RWPE2 (cell line): ENCODE measurements around the gene LHFPL4.
A peak's percentile ranks its signal among the peaks of the same experiment; 100 is the strongest.

ENCODE experiments used
- ATAC-seq: fragments of 200-7000 bp; cut with Tn5 transposase; 3 replicates; pipeline ENCODE4 v1.9.1; 2021; ENCODE audit warnings: low read depth
- DNase-seq: peaks from one replicate; pipeline ENCODE4 v3.0.0-alpha.2; 2020; ENCODE audit warnings: low spot score
- H3K27ac ChIP-seq: fragments of 450-650 bp; 2 replicates; pipeline ENCODE4 v1.5.1; 2017; ENCODE audit warnings: mild to moderate bottlenecking; ENCODE audit not compliant: poor library complexity, severe bottlenecking
- H3K27me3 ChIP-seq: fragments of 250-450 bp; sonication (Bioruptor Pico); 2 replicates; pipeline ENCODE4 v1.5.1; 2021; ENCODE audit warnings: mild to moderate bottlenecking, moderate library complexity; ENCODE audit not compliant: insufficient read depth, poor library complexity, severe bottlenecking
- H3K36me3 ChIP-seq: fragments of 250-450 bp; sonication (Bioruptor Pico); 2 replicates; pipeline ENCODE4 v1.5.1; 2020; ENCODE audit warnings: low read depth, mild to moderate bottlenecking, moderate library complexity
- H3K4me1 ChIP-seq: fragments of 250-450 bp; sonication (Bioruptor Pico); 2 replicates; pipeline ENCODE4 v1.5.1; 2021; ENCODE audit warnings: mild to moderate bottlenecking, moderate library complexity; ENCODE audit not compliant: insufficient read depth, poor library complexity, severe bottlenecking
- H3K4me3 ChIP-seq: fragments of 250-450 bp; sonication (Bioruptor Pico); 2 replicates; pipeline ENCODE4 v1.5.1; 2021; ENCODE audit warnings: mild to moderate bottlenecking, moderate library complexity; ENCODE audit not compliant: severe bottlenecking
- H3K9me3 ChIP-seq: fragments of 250-450 bp; sonication (Bioruptor Pico); 2 replicates; pipeline ENCODE4 v1.5.1; 2021; ENCODE audit warnings: mild to moderate bottlenecking, moderate library complexity; ENCODE audit not compliant: severe bottlenecking
- CTCF ChIP-seq: fragments of 450-650 bp; IDR thresholded peaks from one replicate; pipeline ENCODE4 v1.5.1; 2017; ENCODE audit warnings: mild to moderate bottlenecking, moderate library complexity; ENCODE audit not compliant: poor library complexity, severe bottlenecking

The LHFPL4 gene

GRCh38 chr3:9553948-9554513 lies 409 bp upstream of the LHFPL4 start:
- Histone ChIP-seq H3K27me3 (peaks cover 23% of the 10 kb centered on the region), H3K36me3 (no peaks in the 10 kb centered on the region), H3K27ac (no peak overlapping the region), H3K4me1 (no peaks in the 10 kb centered on the region), H3K9me3 (no peaks in the 10 kb centered on the region), H3K4me3 (peak overlapping the region; percentile 29)
- ATAC-seq, result no peak; the same call in 2 of the 3 replicates
- no peak for DNase-seq
- no peak for TF ChIP-seq CTCF

GRCh38 chr3:9552252-9552999 lies 1.2 kb downstream of the LHFPL4 start:
- H3K27me3 ChIP-seq, result peaks cover 23% of the 10 kb centered on the region
- H3K27ac ChIP-seq, result no peak overlapping the region
- DNase-seq, result peak; percentile 68
- ATAC-seq, result peak; percentile 50; the same call in 1 of the 3 replicates
- no peak for TF ChIP-seq CTCF
- no peak overlapping the region for H3K4me3 ChIP-seq
- no peaks in the 10 kb centered on the region for H3K9me3 ChIP-seq
- no peaks in the 10 kb centered on the region for H3K4me1 ChIP-seq
- no peaks in the 10 kb centered on the region for H3K36me3 ChIP-seq

- Histone ChIP-seq H3K27me3 (peaks cover 23% of the 10 kb centered on the region), H3K36me3 (no peaks in the 10 kb centered on the region), H3K27ac (no peak overlapping the region), H3K4me3 (no peak overlapping the region), H3K9me3 (no peaks in the 10 kb centered on the region), H3K4me1 (no peaks in the 10 kb centered on the region)
- ATAC-seq (no peak), DNase-seq (no peak)
- TF ChIP-seq CTCF, result no peak
Observed at GRCh38 chr3:9550999-9551398, 2.6 kb downstream of the LHFPL4 start.

- Histone ChIP-seq H3K27me3 (peaks cover 23% of the 10 kb centered on the region), H3K4me3 (no peak overlapping the region), H3K36me3 (no peaks in the 10 kb centered on the region), H3K9me3 (no peaks in the 10 kb centered on the region), H3K4me1 (no peaks in the 10 kb centered on the region), H3K27ac (no peak overlapping the region)
- DNase-seq (no peak), ATAC-seq (no peak)
- no peak for TF ChIP-seq CTCF
Observed at GRCh38 chr3:9549600-9549999, 4.0 kb downstream of the LHFPL4 start.

- Histone ChIP-seq H3K4me1 (no peaks in the 10 kb centered on the region), H3K36me3 (no peaks in the 10 kb centered on the region), H3K27ac (no peak overlapping the region), H3K27me3 (peaks cover 17% of the 10 kb centered on the region), H3K4me3 (no peak overlapping the region), H3K9me3 (no peaks in the 10 kb centered on the region)
- ATAC-seq (no peak), DNase-seq (no peak)
- TF ChIP-seq CTCF, result no peak
Observed at GRCh38 chr3:9548991-9549390, 4.6 kb downstream of the LHFPL4 start.
